ENCODE measurements around the gene PSG5.
"Not testable (repeated sequence)": the region's sequence is repeated elsewhere in the genome, so short reads cannot be mapped to it uniquely, and the experiment has no call there.

The PSG5 gene

DNA sequence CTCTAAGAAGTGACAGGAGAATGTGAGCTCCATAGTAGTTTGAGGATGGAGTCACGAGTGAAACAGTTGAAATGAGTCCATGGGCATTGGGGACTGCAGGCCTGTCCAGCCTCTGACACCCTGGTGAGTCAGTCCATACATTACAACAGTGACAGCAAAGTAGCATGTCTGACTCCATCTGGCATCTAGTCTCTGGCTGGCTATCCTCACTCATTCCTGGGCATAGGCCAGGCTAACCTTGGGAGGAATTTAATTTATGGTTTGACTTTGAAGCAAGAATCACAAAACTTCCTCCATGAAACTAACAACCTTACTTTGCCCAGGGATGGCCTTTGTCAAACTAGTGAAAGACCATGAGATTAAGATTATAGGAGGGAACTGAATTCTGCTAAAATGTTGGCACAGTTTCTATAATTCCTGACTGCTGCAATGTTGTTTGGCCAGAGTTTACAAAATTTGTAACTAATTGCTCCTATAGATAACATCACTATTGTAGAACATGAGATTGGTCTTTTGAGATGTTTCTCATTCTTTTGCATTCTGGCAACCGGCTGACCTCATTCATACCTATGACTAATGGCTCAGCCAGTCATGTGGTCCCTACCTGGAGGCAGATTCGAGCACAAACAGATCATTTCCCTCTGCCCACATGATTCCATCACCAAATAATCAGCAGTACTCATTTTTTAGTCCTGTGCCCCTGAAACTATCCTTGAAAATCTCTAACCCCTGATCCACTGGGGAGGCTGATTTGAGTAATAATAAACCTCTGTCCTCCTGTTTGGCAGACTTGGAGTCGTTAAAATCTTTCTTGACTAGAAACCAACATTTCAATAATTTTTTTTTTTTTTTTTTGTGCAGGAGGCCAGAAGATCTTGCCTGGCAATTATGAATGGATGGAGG, 4.2 kb downstream of the PSG5 start:
- not testable (repeated sequence) for DNase-seq (ENCODE audit: low spot score)

DNA sequence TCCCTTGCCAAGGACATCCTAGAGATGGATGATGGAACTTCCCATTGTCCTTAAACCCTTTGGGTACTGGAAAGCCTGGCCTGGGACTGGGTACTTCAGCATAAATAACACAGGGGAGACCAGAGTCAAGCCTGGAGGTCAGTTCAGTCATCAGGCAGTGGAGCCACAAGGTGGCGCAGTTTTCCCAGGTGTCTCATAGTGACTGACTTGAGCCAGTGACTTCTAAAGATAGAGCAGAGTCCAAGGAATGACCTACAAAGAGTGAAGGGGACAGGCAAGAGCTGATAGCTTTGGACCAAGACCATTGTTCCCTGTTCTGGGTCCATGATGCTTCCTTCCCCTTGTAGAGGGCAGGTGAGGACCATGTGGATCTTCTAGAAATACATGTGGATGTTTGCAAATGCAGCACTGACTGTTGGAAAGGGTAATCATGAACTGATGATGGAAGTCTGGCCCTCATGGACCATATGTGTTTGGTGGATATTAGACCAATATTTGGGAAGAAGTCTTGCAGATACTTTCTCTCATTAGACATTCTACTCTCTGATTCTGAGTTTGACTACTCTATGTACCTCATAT, 6.7 kb downstream of the PSG5 start:
- DNase-seq (ENCODE audit: low spot score): not testable (repeated sequence)

DNA sequence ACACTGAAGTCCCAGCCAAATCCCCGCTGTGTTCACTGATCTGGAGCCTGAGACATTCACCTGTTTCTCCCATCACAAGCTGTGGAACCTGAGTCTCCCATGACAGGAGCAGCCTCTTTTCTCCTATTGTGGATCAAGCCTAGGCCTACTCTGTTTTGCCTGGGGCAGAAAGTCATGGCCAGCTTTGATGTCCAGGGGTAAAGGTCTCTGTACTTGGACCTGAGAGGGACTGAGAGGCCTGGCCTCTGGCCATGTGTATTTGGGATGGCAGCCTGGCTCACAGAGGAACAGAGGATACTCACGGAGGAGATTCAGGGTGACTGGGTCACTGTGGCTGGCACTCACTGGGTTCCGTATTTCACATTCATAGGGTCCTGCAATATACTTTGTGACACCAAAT, 7.8 kb downstream of the PSG5 start:
- not testable (repeated sequence) for DNase-seq (ENCODE audit: low spot score)

DNA sequence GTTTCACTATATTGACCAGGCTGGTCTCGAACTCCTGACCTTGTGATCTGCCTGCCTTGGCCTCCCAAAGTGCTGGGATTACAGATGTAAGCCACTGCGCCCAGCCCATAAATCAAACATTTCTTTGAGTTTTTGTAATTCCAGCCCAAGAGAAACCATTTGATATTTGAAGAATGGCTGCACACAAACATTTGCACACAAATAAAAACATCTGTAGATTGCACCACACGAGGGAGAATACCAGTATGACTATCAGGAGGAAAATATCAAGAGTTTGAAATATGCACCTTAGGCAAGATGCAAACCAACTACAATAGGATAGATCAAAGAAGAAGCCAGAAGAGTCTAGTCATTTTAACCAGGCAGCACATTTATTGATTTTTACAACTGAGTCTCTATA, 20.4 kb downstream of the PSG5 start:
- not testable (repeated sequence) for DNase-seq (ENCODE audit: low spot score)

DNA sequence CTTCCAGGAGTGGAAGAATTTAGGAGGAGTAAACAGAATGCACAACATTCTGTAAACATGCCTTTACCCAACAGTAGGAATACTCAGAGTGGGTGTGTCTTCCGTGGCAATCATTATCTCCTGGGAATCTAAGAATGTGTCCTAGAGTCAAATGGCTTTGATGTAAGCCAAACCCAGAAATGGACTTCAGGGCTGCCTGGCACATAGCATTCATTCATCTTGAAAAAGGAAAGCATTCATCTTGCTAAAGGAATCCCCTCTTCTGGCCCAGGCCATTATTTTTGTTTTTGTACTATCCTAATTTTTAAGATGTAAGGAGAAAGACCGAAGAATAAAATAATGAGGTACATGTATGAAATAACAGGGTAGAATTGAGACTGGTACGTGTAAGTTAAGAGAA, 23.2 kb downstream of the PSG5 start:
- not testable (repeated sequence) for DNase-seq (ENCODE audit: low spot score)

DNA sequence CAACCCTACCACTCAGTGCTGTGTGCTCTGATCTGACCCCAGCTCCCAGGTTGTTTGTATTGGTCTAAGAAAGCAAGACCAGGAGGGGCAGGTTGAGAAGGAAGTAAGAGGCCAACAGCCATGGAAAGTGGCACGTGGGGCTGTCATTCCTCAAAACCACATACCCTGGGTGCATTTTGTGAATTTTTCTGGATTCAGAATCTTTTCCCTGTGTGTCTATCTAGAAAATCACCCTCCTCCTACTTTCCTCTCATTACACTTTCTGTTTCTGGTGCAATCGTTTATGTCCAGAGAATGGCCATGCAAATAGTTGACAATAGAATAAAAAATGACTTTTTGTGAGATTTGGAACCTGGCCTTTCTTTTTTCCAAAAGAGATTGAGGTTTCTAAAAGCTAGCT, 24.1 kb downstream of the PSG5 start:
- DNase-seq (ENCODE audit: low spot score): not testable (repeated sequence)

DNA sequence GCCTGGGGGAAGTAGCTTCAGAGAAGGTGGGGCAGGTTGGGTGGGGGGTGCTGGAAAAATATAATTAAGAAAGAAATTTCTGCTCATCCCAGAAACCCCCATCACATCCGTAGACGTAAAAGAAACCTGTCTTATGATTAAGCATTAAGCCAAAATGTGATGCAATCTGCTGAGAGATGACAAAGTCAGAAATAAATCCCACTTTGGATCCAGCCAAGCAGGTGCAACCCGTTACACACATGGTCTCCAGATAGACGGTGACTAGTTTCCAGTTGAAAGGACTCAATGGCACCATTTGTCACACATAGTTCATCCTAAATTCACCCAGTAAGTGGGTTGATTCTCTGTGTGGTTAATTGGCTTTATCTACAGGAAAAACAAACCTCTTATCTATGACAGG, 34.1 kb downstream of the PSG5 start:
- DNase-seq (ENCODE audit: low spot score): no peak

DNA sequence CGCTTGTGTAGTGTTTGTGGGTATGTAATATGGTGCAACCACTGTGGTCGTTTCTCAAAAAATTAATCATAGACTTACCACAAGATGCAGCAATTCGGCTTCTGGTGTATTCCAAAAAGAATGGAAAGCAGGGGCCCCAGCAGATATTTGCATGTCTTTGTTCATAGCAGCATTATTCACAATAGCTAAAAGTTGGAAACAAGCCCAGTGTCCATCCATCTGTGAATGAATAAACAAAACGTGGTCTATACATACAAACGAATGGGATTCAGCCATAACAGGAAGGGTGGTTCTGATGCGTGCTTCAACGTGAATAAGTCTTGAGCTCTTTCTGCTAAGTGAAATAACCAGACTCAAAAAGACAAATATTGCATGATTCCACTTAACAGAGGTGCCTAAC, 36.5 kb downstream of the PSG5 start:
- DNase-seq (ENCODE audit: low spot score): not testable (repeated sequence)

DNA sequence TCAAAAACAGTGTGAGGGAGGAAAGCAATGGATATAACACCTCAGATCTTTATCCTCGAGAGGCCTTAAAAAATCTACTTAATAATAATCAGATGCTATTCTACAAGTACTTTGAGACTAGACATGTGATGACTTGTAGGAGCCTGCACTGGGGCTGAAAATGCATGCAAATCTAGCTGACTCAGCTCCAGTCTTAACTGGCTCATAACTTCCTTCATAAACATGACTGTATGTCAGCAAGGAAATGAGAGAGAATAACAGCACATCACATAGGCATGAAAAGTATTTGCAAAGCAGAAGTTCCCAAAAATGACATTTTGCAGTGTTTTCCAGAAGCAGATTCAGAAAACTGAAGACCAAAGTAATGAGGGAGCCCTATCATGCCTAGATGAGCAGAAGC, 38.1 kb downstream of the PSG5 start:
- no peak for DNase-seq (ENCODE audit: low spot score)

DNA sequence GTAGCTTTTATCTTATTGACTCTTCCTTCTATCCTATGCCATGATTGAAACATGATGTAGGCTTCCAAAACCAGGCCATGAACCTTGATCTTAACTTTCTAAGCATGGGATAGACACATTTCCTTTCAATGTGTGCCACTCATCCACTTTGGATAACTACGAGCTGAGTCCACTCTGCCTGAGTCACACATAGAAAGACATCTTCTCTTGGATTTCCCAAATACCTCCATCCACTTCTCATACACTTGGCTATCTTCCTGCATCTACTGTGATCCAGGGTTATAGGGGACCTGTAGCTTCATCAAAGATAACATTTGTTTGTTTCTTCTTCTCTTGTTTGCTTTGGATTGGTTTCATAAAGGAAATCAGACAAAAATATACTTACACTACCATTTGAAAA, 44.6 kb downstream of the PSG5 start:
- not testable (repeated sequence) for DNase-seq (ENCODE audit: low spot score)

DNA sequence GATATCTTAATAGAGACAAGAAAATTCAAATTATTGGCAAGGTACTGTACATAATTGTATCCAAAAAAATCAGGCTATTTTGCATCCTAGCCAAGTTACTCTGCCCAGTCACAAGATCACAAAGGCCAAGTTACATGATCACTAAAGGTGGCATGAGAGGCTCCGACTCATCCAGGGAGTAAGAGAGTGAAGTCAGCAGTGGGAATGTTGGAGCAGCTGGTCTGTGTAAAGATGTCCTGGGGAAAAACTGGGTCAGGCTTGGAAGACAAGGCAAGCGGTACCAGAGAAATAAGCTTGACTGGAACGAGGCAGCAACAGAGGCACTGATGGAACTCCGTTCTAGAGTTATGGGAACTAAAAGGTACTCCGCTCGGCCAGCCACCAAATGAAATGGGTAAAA, 53.6 kb downstream of the PSG5 start:
- DNase-seq (ENCODE audit: low spot score): no peak

DNA sequence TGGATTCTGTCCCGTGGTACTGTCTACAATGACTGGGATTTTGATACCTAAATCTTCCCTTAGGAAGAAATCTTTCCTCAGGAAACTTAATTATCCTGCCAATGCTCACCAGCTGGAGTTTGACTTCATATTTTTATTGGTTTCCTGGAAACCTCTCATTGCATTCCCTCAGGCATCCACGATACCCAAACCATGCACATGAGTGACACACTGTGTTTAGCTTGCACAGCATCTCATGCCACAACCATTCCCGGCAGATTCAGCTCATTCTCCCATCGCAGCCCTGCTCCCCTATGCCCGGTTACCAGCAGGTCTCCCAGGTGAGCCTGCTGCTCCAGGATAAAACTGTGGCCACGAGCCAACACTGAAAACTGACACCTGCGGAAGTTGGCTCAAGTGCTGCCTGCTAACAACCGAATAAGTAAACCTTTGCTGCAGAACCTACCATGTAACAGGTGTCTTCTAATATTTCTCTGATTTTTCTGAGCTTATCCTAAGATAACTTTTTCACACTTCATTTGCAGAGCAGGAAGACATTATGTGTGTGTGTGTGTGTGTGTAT, 55.0 kb downstream of the PSG5 start:
- DNase-seq (ENCODE audit: low spot score): not testable (repeated sequence)

DNA sequence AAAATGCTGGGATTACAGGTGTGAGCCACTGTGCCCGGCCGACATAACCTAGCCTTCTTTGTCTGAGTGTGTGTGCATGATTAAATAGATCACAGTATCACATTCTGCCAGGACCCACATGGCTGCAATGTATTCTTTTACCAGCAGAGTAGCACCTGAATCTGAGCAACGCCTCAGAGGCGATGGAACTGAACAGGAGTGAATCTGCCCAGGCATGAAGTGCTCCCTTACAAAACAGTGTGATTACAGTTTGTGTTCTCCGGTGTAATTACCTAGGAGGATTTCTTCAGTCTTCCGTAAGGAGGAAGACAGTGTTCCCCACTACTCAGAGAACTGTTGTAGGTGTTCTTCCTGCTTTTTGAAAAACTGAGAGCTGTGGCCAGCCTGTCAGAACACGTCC, 57.1 kb downstream of the PSG5 start:
- DNase-seq (ENCODE audit: low spot score): not testable (repeated sequence)

DNA sequence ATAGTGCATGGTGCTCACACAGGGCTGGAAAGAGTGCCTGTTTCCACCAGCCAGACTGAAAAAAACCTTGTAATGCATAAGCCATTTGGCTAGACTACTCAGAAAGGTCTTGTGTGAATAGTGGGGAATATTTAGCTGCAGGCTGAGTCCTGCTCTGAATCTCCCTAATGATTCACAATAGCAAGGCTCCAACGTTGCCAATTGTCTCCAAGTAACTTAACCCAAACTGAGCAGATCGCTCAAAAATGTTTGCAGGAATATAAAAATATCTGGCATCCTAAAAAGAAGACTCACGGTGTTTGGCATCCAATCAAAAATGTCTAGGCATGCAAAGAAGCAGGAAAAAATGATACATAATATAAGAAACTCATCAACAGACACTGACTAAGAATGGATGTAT, 59.0 kb downstream of the PSG5 start:
- DNase-seq (ENCODE audit: low spot score): not testable (repeated sequence)

DNA sequence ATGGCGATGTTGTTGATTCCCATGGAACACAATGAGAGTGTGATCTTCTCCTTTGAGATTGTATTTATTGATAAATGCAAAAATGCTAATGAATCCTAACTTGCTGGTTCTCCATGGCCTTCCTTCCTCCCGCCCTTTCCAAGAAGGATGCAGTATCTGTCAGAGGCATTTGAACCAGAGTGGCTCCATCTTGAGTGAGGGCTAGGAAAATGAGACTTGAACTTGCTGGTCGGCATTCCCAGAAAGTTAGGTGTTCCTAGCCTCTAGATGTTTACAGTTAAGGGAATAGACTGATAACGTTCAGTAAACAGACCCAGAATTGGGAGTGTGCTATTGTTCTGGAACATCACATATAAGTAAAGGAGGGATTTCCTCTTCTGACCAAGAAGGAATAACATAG, 59.6 kb downstream of the PSG5 start:
- no peak for DNase-seq (ENCODE audit: low spot score)

DNA sequence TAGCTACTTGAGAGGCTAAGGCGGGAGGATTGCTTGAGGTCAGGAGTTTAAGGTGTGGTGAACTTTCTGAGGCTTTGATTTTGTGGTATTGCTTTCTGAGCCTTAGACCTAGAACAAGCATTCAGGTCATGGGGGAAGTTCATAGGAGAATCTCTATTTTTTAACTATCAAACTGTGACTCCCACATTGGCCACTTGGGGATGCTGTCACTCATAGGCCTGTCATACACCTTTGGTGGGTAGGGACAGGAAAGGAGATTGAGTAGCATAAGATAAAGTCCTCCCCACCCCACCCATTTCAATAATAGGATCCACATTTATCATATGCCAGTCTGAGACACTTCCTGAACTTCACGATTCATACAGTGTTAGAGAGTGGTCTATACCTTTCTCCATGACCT, 62.0 kb downstream of the PSG5 start:
- no peak for DNase-seq (ENCODE audit: low spot score)

DNA sequence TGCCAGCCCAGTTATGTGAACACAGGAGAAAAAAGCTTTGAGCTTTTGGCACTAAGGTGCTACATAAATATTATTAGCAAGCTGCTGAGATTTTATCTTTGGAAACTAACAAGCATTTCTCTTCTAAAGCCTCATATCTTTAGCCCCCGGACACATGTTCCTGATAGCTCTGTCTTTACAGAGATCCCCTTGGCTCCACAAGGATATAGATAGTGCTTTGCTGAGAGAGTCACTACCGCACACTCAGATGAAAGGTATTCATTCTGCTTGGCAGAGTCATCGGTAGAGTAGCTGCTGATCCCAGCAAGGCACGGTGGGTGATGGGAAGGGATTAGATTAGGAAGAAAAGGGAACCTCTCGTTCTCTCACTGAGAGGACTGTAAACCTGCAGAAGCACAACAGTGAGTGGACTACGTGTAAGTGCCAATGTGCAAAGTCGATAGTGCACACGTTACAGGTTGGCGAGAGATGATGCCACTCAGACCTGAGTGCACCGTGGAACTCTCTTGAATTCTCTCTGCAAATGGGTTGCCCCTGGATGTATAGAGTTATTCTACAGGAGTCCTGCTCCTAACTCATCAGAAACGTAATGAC, 65.8 kb downstream of the PSG5 start:
- not testable (repeated sequence) for DNase-seq (ENCODE audit: low spot score)

DNA sequence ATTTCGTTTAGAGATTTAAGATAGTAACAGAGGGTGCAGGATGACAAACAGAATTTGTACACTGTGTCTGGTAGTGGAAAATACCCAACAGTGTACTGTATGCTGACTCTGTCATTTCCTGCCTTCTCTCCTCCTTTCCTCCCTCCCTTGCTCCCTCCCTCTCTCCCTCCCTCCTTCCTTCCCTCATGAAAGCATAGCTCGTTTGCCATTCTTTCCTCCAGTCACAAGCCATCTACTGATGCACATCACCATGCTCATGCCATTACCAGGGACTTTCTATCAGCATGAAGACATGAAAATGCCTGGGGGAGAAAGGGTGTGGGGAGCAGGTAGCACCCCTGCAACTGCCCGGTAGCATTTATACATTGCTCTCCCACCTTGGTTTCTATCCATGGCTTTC, 66.8 kb downstream of the PSG5 start:
- not testable (repeated sequence) for DNase-seq (ENCODE audit: low spot score)

Data from HuH-7.5 (cell line).